GM18520 (cell line): ENCODE measurements around the gene CAMK1D.

Experiments
- ATAC-seq: cut with Tn5 transposase; IDR thresholded peaks from one replicate; pipeline ENCODE4 v1.9.1; 2021; ENCODE audit not compliant: unreplicated experiment

CAMK1D gene

GRCh38 chr10:12872577-12872976, 523.2 kb downstream of the CAMK1D start:
- ATAC-seq: no peak

GRCh38 chr10:12873172-12873571, 523.8 kb downstream of the CAMK1D start:
- ATAC-seq: no peak

- no peak for ATAC-seq
These were observed 525.2 kb downstream of the CAMK1D start for GRCh38 chr10:12874501-12874900.

- no peak for ATAC-seq
These were observed 525.8 kb downstream of the CAMK1D start for GRCh38 chr10:12875100-12875499.

- no peak for ATAC-seq
These were observed 526.9 kb downstream of the CAMK1D start for GRCh38 chr10:12876266-12876665.

GRCh38 chr10:12877150-12877549, 527.8 kb downstream of the CAMK1D start:
- ATAC-seq: no peak

- no peak for ATAC-seq
These were observed 531.1 kb downstream of the CAMK1D start for GRCh38 chr10:12880423-12880822.

GRCh38 chr10:12884851-12885250, 535.5 kb downstream of the CAMK1D start:
- no peak for ATAC-seq
